22Rv1 (cell line): ENCODE results near the gene STK39.
"Not testable (repeated sequence)": the region's sequence is repeated elsewhere in the genome, so short reads cannot be mapped to it uniquely, and the experiment has no call there.

Experiments used
- ZFX ChIP-seq: fragments of 450-650 bp; IDR thresholded peaks from 2 replicates; pipeline ENCODE4 v1.6.1; 2017; ENCODE audit warnings: antibody characterized with exemption, borderline replicate concordance
- TF ChIP-seq, protein P1 (sequence below): fragments of 450-650 bp; IDR thresholded peaks from 2 replicates; pipeline ENCODE4 v1.5.1; 2017; ENCODE audit warnings: mild to moderate bottlenecking

DNA sequence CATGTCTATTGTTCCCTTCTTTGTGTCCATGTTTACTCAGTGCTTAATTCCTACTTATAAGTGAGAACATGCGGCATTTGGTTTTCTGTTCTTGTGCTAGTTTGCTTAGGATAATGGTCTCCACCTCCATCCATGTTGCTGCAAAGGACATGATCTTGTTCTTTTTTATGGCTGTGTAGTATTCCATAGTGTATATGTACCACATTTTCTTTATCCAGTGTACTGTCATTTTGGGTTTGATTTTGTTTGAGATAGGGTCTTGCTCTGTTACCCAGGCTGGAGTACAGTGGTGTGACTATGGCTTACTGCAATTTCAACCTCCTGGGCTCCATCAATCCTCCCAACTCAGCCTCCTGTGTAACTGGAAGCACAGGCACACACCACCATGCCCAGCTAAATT is 125.2 kb downstream of the STK39 start:
- TF ChIP-seq, protein P1, sequence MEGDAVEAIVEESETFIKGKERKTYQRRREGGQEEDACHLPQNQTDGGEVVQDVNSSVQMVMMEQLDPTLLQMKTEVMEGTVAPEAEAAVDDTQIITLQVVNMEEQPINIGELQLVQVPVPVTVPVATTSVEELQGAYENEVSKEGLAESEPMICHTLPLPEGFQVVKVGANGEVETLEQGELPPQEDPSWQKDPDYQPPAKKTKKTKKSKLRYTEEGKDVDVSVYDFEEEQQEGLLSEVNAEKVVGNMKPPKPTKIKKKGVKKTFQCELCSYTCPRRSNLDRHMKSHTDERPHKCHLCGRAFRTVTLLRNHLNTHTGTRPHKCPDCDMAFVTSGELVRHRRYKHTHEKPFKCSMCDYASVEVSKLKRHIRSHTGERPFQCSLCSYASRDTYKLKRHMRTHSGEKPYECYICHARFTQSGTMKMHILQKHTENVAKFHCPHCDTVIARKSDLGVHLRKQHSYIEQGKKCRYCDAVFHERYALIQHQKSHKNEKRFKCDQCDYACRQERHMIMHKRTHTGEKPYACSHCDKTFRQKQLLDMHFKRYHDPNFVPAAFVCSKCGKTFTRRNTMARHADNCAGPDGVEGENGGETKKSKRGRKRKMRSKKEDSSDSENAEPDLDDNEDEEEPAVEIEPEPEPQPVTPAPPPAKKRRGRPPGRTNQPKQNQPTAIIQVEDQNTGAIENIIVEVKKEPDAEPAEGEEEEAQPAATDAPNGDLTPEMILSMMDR: not testable (repeated sequence)
- not testable (repeated sequence) for TF ChIP-seq ZFX
